Right ventricle myocardium inferior (tissue), 1 donor: Measurements from ENCODE around the gene MRO. TPM values are rescaled to one million over a fixed set of nuclear protein-coding genes. Genes with fewer than 3 reads are reported as not detected.

Experiments used
- ATAC-seq: fragments of 200-7000 bp; cut with Tn5 transposase; one replicate; pipeline ENCODE4 v1.9.1; 2020; ENCODE audit warnings: mild to moderate bottlenecking, moderate library complexity
- DNase-seq: peaks from one replicate; pipeline ENCODE4 v3.0.0; 2021; ENCODE audit errors: missing footprints
- intact Hi-C: fragments of 100-400 bp; cut with DNase I; formaldehyde crosslinking; loops from one replicate; pipeline ENCODE4 v1.11.0; 2022
- total RNA-seq: library from RNA; stranded (reverse); fragmentation: NEBNext Ultra II Directional; extraction: Animal tissue kit (Norgen Biotek cat#: 25700); gene quantifications from one replicate; pipeline ENCODE4 v1.2.1, GENCODE V29; 2021
- donor health status: DM: no; HTN: yes; CAD: no; lungs with severe emphysema.

MRO gene
- total RNA-seq, 1 donor from 2014 or later = 4.6 TPM

GRCh38 chr18:50753311-50753710, 66.5 kb downstream of the MRO start:
- DNase-seq (no peak), ATAC-seq (no peak)
- intact Hi-C loops = no loop called here

GRCh38 chr18:50751947-50752346, 67.9 kb downstream of the MRO start:
- no peak for ATAC-seq
- intact Hi-C loops = no loop called here
- no peak for DNase-seq

GRCh38 chr18:50751490-50751889, 68.3 kb downstream of the MRO start:
- DNase-seq (no peak), ATAC-seq (no peak)
- intact Hi-C loops = no loop called here

GRCh38 chr18:50750546-50750945, 69.3 kb downstream of the MRO start:
- intact Hi-C loops = no loop called here
- DNase-seq (no peak), ATAC-seq (no peak)

- DNase-seq (no peak), ATAC-seq (no peak)
- intact Hi-C loops = no loop called here
Measured at GRCh38 chr18:50749945-50750344, 69.9 kb downstream of the MRO start.

GRCh38 chr18:50749421-50749820, 70.4 kb downstream of the MRO start:
- ATAC-seq (no peak), DNase-seq (no peak)
- intact Hi-C loops = no loop called here

- intact Hi-C loops = no loop called here
- no peak for ATAC-seq
- no peak for DNase-seq
Measured at GRCh38 chr18:50748243-50749229, 71.3 kb downstream of the MRO start.

- no peak for DNase-seq
- intact Hi-C loops = no loop called here
Measured at GRCh38 chr18:50747849-50748242, 72.0 kb downstream of the MRO start.

GRCh38 chr18:50745945-50746344, 73.9 kb downstream of the MRO start:
- intact Hi-C loops = no loop called here
- DNase-seq (no peak), ATAC-seq (no peak)

More at GRCh38 chr18:50747849-50748242, 72.0 kb downstream of the MRO start:
- no peak for ATAC-seq

Other genes starting within 250 kb of the MRO start
- 88.2 TPM for gene ME2, start 59.1 kb upstream of the MRO start, total RNA-seq
- gene ELAC1, start 148.0 kb upstream of the MRO start, total RNA-seq = 5.6 TPM
- 94.7 TPM for gene SMAD4, start 210.2 kb upstream of the MRO start, total RNA-seq